Measurements from ENCODE around the gene FBXW2. TPM values are rescaled to one million over a fixed set of nuclear protein-coding genes. Genes with fewer than 3 reads are reported as not detected.
A peak's percentile ranks its signal among the peaks of the same experiment; 100 is the strongest.

FBXW2 gene
- total RNA-seq, 6 experiments from 2014 or later, result 61.5 to 73.9 (median 67.7) TPM

GRCh38 chr9:120761006-120761405, 32.2 kb downstream of the FBXW2 start:
- no peak for TF ChIP-seq CTCF (IDR thresholded peaks at IDR 0.05)
- no peak overlapping the region for H3K4me3 Mint-ChIP-seq

GRCh38 chr9:120759755-120760400, 33.3 kb downstream of the FBXW2 start:
- no peak overlapping the region for H3K27ac Mint-ChIP-seq
- TF ChIP-seq CTCF (IDR thresholded peaks at IDR 0.05), result no peak
- no peak overlapping the region for H3K4me3 Mint-ChIP-seq
- no peak for DNase-seq
- H3K36me3 Mint-ChIP-seq (ENCODE audit: low read depth), result no peaks in the 10 kb centered on the region; the same call in 1 of the 2 replicates
- no peaks in the 10 kb centered on the region for H3K27me3 Mint-ChIP-seq (ENCODE audit: insufficient read depth)
- no peaks in the 10 kb centered on the region for H3K9me3 Mint-ChIP-seq
- H3K4me1 Mint-ChIP-seq (ENCODE audit: low read depth), result peaks cover 22% of the 10 kb centered on the region

More at GRCh38 chr9:120761006-120761405, 32.2 kb downstream of the FBXW2 start:
- 0 out of 2 replicates have a peak overlapping the region, but pooled peaks have one; percentile 8 for H3K27ac Mint-ChIP-seq
- no peaks in the 10 kb centered on the region for H3K27me3 Mint-ChIP-seq (ENCODE audit: insufficient read depth)
- no peaks in the 10 kb centered on the region for H3K9me3 Mint-ChIP-seq
- no peak for DNase-seq
- H3K4me1 Mint-ChIP-seq (ENCODE audit: low read depth), result peaks cover 21% of the 10 kb centered on the region
- H3K36me3 Mint-ChIP-seq (ENCODE audit: low read depth), result no peaks in the 10 kb centered on the region; the same call in 1 of the 2 replicates

GRCh38 chr9:120758544-120758943, 34.7 kb downstream of the FBXW2 start:
- H3K4me1 Mint-ChIP-seq (ENCODE audit: low read depth), result peaks cover 22% of the 10 kb centered on the region
- no peak for TF ChIP-seq CTCF (IDR thresholded peaks at IDR 0.05)
- no peaks in the 10 kb centered on the region for H3K27me3 Mint-ChIP-seq (ENCODE audit: insufficient read depth)
- no peak overlapping the region for H3K4me3 Mint-ChIP-seq
- no peaks in the 10 kb centered on the region for H3K9me3 Mint-ChIP-seq
- no peaks in the 10 kb centered on the region; the same call in 1 of the 2 replicates for H3K36me3 Mint-ChIP-seq (ENCODE audit: low read depth)
- no peak overlapping the region for H3K27ac Mint-ChIP-seq
- no peak for DNase-seq

- H3K4me1 Mint-ChIP-seq (ENCODE audit: low read depth), result peaks cover 22% of the 10 kb centered on the region
- no peak for DNase-seq
- H3K36me3 Mint-ChIP-seq (ENCODE audit: low read depth), result no peaks in the 10 kb centered on the region
- no peak overlapping the region for H3K4me3 Mint-ChIP-seq
- no peaks in the 10 kb centered on the region for H3K27me3 Mint-ChIP-seq (ENCODE audit: insufficient read depth)
- no peaks in the 10 kb centered on the region for H3K9me3 Mint-ChIP-seq
- TF ChIP-seq CTCF (IDR thresholded peaks at IDR 0.05), result no peak
- H3K27ac Mint-ChIP-seq, result no peak overlapping the region
Observed at GRCh38 chr9:120757026-120757913, 35.9 kb downstream of the FBXW2 start.

- no peak for DNase-seq
- Mint-ChIP-seq H3K27ac (no peak overlapping the region), H3K27me3 (ENCODE audit: insufficient read depth) (no peaks in the 10 kb centered on the region), H3K36me3 (ENCODE audit: low read depth) (no peaks in the 10 kb centered on the region), H3K9me3 (no peaks in the 10 kb centered on the region), H3K4me1 (ENCODE audit: low read depth) (peaks cover 22% of the 10 kb centered on the region), H3K4me3 (no peak overlapping the region)
- TF ChIP-seq CTCF (IDR thresholded peaks at IDR 0.05), result no peak
Observed at GRCh38 chr9:120756531-120756930, 36.7 kb downstream of the FBXW2 start.
